Mesendoderm (in vitro differentiated cells): ENCODE results near the gene FAM72C. TPM values are rescaled to one million over a fixed set of nuclear protein-coding genes. Genes with fewer than 3 reads are reported as not detected.
"Not testable (repeated sequence)": the region's sequence is repeated elsewhere in the genome, so short reads cannot be mapped to it uniquely, and the experiment has no call there.

Experiments used
- DNase-seq: peaks from one replicate; pipeline ENCODE4 v3.0.0; 2013
- H2AK5ac ChIP-seq: 2 replicates; pipeline ENCODE4 v1.6.1; 2013; ENCODE audit warnings: low read length, inconsistent platforms
- H2BK120ac ChIP-seq: 2 replicates; pipeline ENCODE4 v1.6.1; 2013; ENCODE audit warnings: low read depth, mild to moderate bottlenecking, low read length, moderate library complexity, mixed read lengths
- H2BK15ac ChIP-seq: replicated peaks from 2 replicates; pipeline ENCODE4 v1.6.1; 2013; ENCODE audit warnings: low read depth, mild to moderate bottlenecking, moderate library complexity
- H2BK5ac ChIP-seq: 2 replicates; pipeline ENCODE4 v1.6.1; 2013; ENCODE audit warnings: low read length, inconsistent platforms
- H3K18ac ChIP-seq: 2 replicates; pipeline ENCODE4 v1.6.1; 2013; ENCODE audit warnings: mild to moderate bottlenecking, low read length, mixed read lengths
- H3K23ac ChIP-seq: one replicate; pipeline ENCODE4 v1.6.1; 2013; ENCODE audit warnings: low read length
- H3K27ac ChIP-seq: 2 replicates; pipeline ENCODE4 v1.5.1; 2013; ENCODE audit warnings: low read depth, mild to moderate bottlenecking, inconsistent platforms, low read length, moderate library complexity
- H3K27me3 ChIP-seq: 2 replicates; pipeline ENCODE4 v1.6.1; 2013; ENCODE audit warnings: low read length, control low read depth, mild to moderate bottlenecking, inconsistent platforms; ENCODE audit not compliant: insufficient read depth, poor library complexity
- H3K36me3 ChIP-seq: 2 replicates; pipeline ENCODE4 v1.6.1; 2013; ENCODE audit warnings: low read length, inconsistent platforms; ENCODE audit not compliant: control insufficient read depth, insufficient read depth
- H3K4ac ChIP-seq: one replicate; pipeline ENCODE4 v1.6.1; 2013; ENCODE audit warnings: low read depth, mild to moderate bottlenecking, low read length, moderate library complexity
- H3K4me1 ChIP-seq: 2 replicates; pipeline ENCODE4 v1.6.1; 2013; ENCODE audit warnings: low read depth, low read length, inconsistent platforms; ENCODE audit not compliant: control insufficient read depth
- H3K4me2 ChIP-seq: 2 replicates; pipeline ENCODE4 v1.6.1; 2013; ENCODE audit warnings: low read length
- H3K4me3 ChIP-seq: 2 replicates; pipeline ENCODE4 v1.5.1; 2013; ENCODE audit warnings: mild to moderate bottlenecking, low read length
- H3K56ac ChIP-seq: one replicate; pipeline ENCODE4 v1.6.1; 2013; ENCODE audit warnings: low read length
- H3K79me1 ChIP-seq: 2 replicates; pipeline ENCODE4 v1.6.1; 2013; ENCODE audit warnings: low read length, inconsistent platforms
- H3K79me2 ChIP-seq: 2 replicates; pipeline ENCODE4 v1.6.1; 2013; ENCODE audit warnings: mild to moderate bottlenecking, low read length; ENCODE audit not compliant: control insufficient read depth, insufficient read depth
- H3K9ac ChIP-seq: 2 replicates; pipeline ENCODE4 v1.6.1; 2013; ENCODE audit warnings: low read length, inconsistent platforms
- H4K5ac ChIP-seq: one replicate; pipeline ENCODE4 v1.6.1; 2013; ENCODE audit warnings: low read length
- H4K8ac ChIP-seq: one replicate; pipeline ENCODE4 v1.6.1; 2013; ENCODE audit warnings: low read depth, mild to moderate bottlenecking, control low read depth, low read length, moderate library complexity
- WGBS: extraction: QIAGEN DNeasy Blood & Tissue Kit; methylation state at CpG from one replicate; pipeline ENCODE4 v1.1.7; 2013; ENCODE audit warnings: low lambda C conversion rate, missing lambda C conversion rate; ENCODE audit not compliant: insufficient coverage; ENCODE audit errors: extremely low coverage; 5-methylcytosine and 5-hydroxymethylcytosine counted together
- polyA plus RNA-seq, 2 experiments: library from polyadenylated mRNA; stranded (reverse); fragments of 200-250 nt; gene quantifications; one replicate each; pipeline ENCODE4 v1.2.3, GENCODE V29; 2013

FAM72C gene
- 3.4 TPM for polyA plus RNA-seq (2013, experiment 1 of 2)
- polyA plus RNA-seq (2013, experiment 2 of 2), result 3.2 TPM

- H3K18ac ChIP-seq, H3K4me1 ChIP-seq, H2BK120ac ChIP-seq, H2BK5ac ChIP-seq, H3K4me2 ChIP-seq, H3K27me3 ChIP-seq, H4K8ac ChIP-seq, DNase-seq, H3K23ac ChIP-seq, H3K4ac ChIP-seq, H3K27ac ChIP-seq, H3K79me1 ChIP-seq, H3K79me2 ChIP-seq, H2AK5ac ChIP-seq, H4K5ac ChIP-seq, H3K56ac ChIP-seq, H2BK15ac ChIP-seq, H3K4me3 ChIP-seq, H3K36me3 ChIP-seq, H3K9ac ChIP-seq: not testable (repeated sequence)
- WGBS, result no CpG with 5 or more reads among the region's 48 CpGs
Measured at GRCh38 chr1:143971924-143972700, at the start of gene FAM72C. Gene FAM72C, minus strand, starts transcription at chr1:143971986. Its CDS starts 845 bp downstream, at chr1:143971141.

- H3K27ac ChIP-seq, H3K4ac ChIP-seq, H3K4me3 ChIP-seq, H3K23ac ChIP-seq, H3K27me3 ChIP-seq, H2BK120ac ChIP-seq, H3K4me1 ChIP-seq, H2AK5ac ChIP-seq, H2BK5ac ChIP-seq, H3K36me3 ChIP-seq, H3K79me1 ChIP-seq, H4K5ac ChIP-seq, H3K79me2 ChIP-seq, H2BK15ac ChIP-seq, H3K9ac ChIP-seq, H3K18ac ChIP-seq, H3K56ac ChIP-seq, H3K4me2 ChIP-seq, H4K8ac ChIP-seq, DNase-seq: not testable (repeated sequence)
- WGBS, result no CpG with 5 or more reads among the region's 3 CpGs
Measured at GRCh38 chr1:144020001-144020738, 48.4 kb upstream of the FAM72C start.

GRCh38 chr1:144019101-144019500 is 47.3 kb upstream of the FAM72C start:
- H4K5ac ChIP-seq, H2AK5ac ChIP-seq, H3K4me3 ChIP-seq, H2BK5ac ChIP-seq, H3K79me1 ChIP-seq, H3K9ac ChIP-seq, H3K27ac ChIP-seq, H3K79me2 ChIP-seq, H3K4me1 ChIP-seq, H3K4me2 ChIP-seq, H3K36me3 ChIP-seq, H3K56ac ChIP-seq, H2BK15ac ChIP-seq, H2BK120ac ChIP-seq, H3K27me3 ChIP-seq, DNase-seq, H3K18ac ChIP-seq, H3K23ac ChIP-seq, H4K8ac ChIP-seq, H3K4ac ChIP-seq: not testable (repeated sequence)
- no CpG with 5 or more reads among the region's 2 CpGs for WGBS

GRCh38 chr1:144015180-144015966 is 43.6 kb upstream of the FAM72C start:
- not testable (repeated sequence) for H2AK5ac ChIP-seq, H2BK5ac ChIP-seq, H3K27ac ChIP-seq, H3K18ac ChIP-seq, H3K4ac ChIP-seq, H4K8ac ChIP-seq, H4K5ac ChIP-seq, H3K9ac ChIP-seq, H3K4me3 ChIP-seq, H3K27me3 ChIP-seq, H3K79me2 ChIP-seq, H3K56ac ChIP-seq, DNase-seq, H3K79me1 ChIP-seq, H2BK120ac ChIP-seq, H3K36me3 ChIP-seq, H2BK15ac ChIP-seq, H3K4me1 ChIP-seq, H3K23ac ChIP-seq, H3K4me2 ChIP-seq
- WGBS, result no CpG with 5 or more reads among the region's 8 CpGs

- no CpG with 5 or more reads among the region's 3 CpGs for WGBS
Measured at GRCh38 chr1:144014528-144014927, 42.7 kb upstream of the FAM72C start.

More at GRCh38 chr1:144014528-144014927, 42.7 kb upstream of the FAM72C start:
- not testable (repeated sequence) for H2BK5ac ChIP-seq, H4K5ac ChIP-seq, H3K56ac ChIP-seq, H2AK5ac ChIP-seq, H3K27ac ChIP-seq, H3K79me1 ChIP-seq, H4K8ac ChIP-seq, H3K27me3 ChIP-seq, DNase-seq, H3K4me1 ChIP-seq, H2BK15ac ChIP-seq, H3K4me2 ChIP-seq, H3K4me3 ChIP-seq, H3K4ac ChIP-seq, H2BK120ac ChIP-seq, H3K9ac ChIP-seq, H3K23ac ChIP-seq, H3K79me2 ChIP-seq, H3K36me3 ChIP-seq, H3K18ac ChIP-seq
